Measurements from ENCODE around the gene ZNF26.
"Not testable (repeated sequence)": the region's sequence is repeated elsewhere in the genome, so short reads cannot be mapped to it uniquely, and the experiment has no call there.

The ZNF26 gene

GRCh38 chr12:132956011-132956788 is 30.0 kb upstream of the ZNF26 start, which contains the start of gene ZNF605:
Gene ZNF605, minus strand, starts transcription at chr12:132956306. Its CDS starts 10,671 bp downstream, at chr12:132945635.
- DNase-seq = peak; percentile 74 to 94

DNA sequence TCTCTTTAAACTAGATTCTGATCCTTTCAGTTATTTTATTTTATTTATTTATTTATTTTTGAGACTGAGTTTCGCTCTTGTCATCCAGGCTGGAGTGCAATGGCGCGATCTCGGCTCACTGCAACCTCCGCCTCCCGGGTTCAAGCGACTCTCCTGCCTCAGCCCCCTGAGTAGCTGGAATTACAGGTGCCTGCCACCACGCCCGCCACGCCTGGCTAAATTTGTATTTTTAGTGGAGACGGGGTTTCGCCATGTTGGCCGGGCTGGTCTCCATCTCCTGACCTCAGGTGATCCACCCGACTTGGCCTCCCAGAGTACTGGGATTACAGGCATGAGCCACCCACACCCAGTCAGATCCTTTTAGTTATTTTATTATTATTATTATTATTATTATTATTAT is 24.4 kb upstream of the ZNF26 start:
- not testable (repeated sequence) for DNase-seq

DNA sequence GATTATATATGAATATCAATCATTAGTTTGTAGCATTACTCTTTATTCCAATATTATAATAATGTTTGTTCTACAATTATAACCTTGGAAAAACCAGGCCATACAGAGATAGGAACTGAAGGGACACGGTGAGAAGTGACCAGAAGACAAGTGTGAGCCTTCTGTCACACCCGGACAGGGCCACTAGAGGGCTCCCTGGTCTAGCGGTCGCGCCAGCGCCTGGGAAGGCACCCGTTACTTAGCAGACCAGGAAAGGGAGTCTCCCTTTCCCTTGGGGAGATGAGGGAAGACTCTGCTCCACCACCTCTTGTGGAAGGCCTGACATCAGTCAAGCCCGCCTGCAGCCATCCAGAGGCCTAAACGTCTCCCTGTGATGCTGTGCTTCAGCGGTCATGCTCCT is 22.2 kb upstream of the ZNF26 start:
- DNase-seq = not testable (repeated sequence)

GRCh38 chr12:132965796-132966195 is 20.4 kb upstream of the ZNF26 start:
- no peak for DNase-seq

- DNase-seq = no peak
Measured at GRCh38 chr12:132966676-132967415, 19.3 kb upstream of the ZNF26 start.

DNA sequence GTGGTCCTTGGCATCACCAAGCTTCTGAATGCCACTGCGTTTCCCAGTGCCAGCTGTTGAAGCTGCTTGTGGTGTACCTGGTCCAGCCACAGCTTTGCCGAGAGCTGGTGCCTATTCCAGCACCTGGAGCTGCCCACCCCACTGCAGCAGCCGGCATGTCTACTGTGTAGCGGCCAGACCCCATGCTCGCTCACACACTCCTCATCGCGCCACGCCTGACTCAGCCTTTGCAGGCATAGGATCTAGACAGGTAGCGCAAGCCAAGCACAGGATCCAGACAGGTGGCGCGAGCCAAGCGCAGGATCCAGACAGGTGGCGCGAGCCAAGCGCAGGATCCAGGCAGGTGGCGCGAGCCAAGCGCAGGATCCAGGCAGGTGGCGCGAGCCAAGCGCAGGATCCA is 18.4 kb upstream of the ZNF26 start:
- no peak for DNase-seq

DNA sequence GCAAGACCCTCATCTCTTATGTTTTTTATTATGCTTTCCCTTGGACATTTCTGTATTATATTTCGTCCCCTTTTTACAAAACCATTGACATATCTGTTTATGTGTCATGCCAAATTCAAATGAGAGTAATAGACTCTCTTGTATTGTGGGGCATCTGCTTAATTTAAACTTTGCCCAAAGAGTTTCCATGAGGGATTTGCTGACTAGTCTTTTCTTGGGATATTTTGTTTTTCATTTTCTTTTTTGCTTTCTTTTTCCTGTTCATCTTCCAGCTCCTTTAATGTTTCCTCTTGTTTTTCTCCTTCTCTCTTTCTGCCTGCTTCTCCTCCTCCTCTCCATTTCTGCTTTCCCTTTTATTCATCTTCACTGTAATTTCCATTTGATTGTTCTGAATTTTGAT is 13.8 kb upstream of the ZNF26 start:
- DNase-seq = no peak

GRCh38 chr12:132976870-132977269 is 9.3 kb upstream of the ZNF26 start:
- peak in 1 of 2 experiments; percentile 45 for DNase-seq

- peak in 1 of 2 experiments; percentile 6 for DNase-seq
Measured at GRCh38 chr12:132986885-132987225, 688 bp downstream of the ZNF26 start.

DNA sequence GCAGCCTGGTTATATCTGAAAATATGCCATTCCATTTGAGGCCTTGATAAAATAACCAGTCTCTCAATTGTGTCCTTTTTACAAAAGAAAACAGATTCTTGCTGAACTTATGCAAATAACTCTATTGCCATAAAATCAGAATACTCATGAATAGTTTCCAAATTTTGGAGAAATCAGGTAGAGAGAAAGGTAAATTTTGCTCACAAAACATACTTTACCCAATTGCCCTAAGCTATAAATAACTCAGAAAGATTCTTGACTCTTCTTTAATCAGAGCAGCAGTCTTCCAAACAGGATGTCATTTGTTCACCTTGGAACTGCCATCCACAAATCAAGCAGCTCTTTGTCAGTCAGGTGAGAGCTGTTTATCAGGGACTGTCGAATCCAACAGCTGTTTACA is 12.6 kb downstream of the ZNF26 start:
- no peak for DNase-seq

DNA sequence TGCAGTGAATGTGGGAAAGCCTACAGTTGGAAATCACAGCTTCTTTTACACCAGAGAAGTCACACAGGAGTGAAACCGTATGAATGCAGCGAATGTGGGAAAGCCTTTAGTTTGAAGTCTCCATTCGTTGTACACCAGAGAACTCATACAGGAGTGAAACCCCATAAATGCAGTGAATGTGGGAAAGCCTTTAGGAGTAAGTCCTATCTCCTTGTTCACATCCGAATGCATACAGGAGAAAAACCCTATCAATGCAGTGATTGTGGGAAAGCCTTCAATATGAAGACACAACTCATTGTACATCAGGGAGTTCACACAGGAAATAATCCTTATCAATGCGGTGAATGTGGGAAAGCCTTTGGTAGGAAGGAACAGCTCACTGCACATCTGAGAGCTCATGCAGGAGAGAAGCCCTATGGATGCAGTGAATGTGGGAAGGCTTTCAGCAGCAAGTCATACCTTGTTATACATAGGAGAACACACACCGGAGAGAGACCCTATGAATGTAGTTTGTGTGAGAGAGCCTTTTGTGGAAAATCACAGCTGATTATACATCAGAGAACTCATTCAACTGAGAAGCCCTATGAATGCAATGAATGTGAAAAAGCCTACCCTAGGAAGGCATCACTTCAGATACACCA is 24.6 kb downstream of the ZNF26 start:
- no peak for DNase-seq

- DNase-seq = no peak
Measured at GRCh38 chr12:133023566-133023965, 37.4 kb downstream of the ZNF26 start.

DNA sequence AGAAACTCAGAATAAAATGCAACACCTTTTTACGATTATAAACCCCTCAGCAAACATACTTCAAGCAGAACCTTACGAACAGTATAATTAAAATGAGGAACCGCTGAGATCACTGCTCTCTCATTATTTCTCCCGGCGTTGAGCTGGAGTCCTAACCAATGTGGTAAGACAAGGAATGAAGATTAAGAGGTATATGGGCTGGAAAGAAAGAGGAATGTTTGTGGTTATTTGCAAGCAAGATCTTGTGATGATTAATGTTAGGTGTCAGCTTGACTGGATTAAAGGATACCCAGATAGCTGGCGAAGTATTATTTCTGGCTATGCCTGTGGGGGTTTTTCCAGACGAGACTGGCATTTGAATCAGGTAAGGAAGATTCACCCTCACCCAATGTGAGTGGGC is 40.8 kb downstream of the ZNF26 start:
- DNase-seq = no peak

- peak; percentile 97 to 99 for DNase-seq
Measured at GRCh38 chr12:133037207-133038005, 51.2 kb downstream of the ZNF26 start, which contains the start of gene ZNF84. Gene ZNF84, plus strand, starts transcription at chr12:133037509. Its CDS starts 3,959 bp downstream, at chr12:133041468.

DNA sequence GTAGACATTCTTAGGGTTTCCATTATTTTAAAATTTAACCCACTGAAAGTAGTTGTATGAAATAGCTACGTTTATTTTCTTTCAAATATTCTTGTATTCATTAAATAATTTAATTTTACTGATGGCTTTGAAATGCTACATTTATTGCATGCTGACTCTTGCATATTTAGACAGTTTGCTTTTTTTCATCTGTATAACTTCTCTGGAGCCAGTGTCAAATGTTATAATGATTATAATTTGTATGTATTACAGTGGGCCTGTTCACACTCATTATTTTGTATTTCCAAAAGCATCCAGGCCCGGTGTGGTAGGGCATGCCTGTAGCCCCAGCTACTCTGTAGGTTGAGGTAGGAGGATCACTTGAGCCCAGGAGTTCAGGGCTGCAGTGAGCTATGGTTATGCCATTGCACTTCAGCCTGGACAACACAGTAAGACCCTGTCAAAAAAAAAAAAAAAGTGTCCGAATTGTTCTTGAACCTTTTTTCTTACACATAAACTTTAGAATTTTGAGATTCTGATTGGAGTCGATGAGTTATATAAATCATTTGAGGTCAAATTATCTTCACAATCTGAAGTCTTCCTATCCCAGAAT is 52.0 kb downstream of the ZNF26 start:
- no peak for DNase-seq

- DNase-seq = no peak
Measured at GRCh38 chr12:133046698-133047097, 60.5 kb downstream of the ZNF26 start.

GRCh38 chr12:133057446-133057845 is 71.3 kb downstream of the ZNF26 start:
- DNase-seq = no peak

DNA sequence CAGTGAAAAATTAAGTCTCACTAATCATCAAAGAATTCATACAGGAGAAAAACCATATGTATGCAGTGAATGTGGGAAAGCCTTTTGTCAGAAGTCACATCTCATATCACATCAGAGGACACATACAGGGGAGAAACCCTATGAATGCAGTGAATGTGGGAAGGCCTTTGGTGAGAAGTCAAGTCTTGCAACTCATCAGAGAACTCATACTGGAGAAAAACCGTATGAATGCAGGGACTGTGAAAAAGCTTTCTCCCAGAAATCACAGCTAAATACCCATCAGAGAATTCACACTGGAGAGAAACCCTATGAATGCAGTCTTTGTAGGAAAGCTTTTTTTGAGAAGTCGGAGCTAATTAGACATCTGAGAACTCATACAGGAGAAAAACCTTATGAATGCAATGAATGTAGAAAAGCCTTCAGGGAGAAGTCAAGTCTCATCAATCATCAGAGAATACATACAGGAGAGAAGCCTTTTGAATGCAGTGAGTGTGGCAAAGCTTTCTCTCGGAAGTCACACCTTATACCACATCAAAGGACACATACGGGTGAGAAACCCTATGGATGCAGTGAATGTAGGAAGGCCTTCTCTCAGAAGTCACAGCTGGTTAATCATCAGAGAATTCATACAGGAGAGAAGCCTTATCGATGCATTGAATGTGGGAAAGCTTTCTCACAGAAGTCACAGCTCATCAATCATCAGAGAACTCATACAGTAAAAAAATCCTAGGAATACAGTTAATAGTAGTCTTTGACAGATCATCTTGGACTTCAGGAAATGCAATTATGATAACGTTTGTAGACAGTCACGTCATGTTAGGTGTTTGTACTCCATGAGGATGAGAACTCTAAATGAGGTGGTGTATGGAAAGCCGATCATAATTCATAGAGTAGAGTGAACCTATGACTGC is 72.3 kb downstream of the ZNF26 start:
- DNase-seq = no peak

DNA sequence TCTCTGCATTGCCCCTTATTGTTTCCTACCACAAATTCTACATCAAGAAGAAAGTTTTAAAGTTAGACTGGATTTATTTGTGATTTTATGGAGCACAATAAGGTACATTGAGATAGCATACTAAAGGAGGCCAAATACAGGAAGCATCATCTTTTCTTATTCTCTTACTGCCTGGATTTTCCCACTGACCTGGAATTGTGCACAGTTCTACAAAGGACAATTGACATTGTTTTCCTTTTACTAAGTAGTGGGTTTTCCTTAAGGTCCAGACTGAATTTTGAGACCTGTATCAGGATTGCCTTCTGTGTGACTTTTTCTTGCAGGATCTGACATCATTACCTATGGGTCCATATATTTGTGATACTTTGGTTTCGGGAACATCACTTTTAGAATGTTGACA is 75.8 kb downstream of the ZNF26 start:
- no peak for DNase-seq

DNA sequence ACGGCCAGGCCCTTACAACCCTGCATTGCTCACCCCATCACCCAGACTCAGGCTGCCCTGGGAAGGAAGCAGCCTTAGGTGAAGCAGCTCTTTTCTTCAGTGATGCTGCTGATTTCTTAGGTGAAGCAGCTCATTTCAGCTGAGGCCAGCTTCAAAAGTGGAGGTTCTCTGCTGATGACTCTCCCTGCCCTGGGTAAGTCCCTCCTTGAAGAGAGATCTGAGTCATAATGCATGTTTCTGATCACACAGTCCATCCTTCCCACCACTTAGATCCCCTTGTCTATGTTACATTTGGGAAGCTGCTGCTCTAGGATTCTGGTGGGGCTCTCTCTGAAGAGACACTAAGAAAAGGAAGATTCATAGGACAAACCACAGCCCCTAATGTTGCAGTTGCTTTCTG is 77.4 kb downstream of the ZNF26 start:
- DNase-seq = no peak

GRCh38 chr12:133073836-133074235 is 87.7 kb downstream of the ZNF26 start:
- DNase-seq = no peak

Measured in NCI-H526 (cell line).